GM20000 (cell line): ENCODE results near the gene IDH3G.

Experiments
- DNase-seq: peaks from one replicate; pipeline ENCODE4 v3.0.0; 2012; ENCODE audit warnings: low spot score
- CTCF ChIP-seq: IDR thresholded peaks from 2 replicates; pipeline ENCODE4 v1.5.1; 2012; ENCODE audit warnings: mild to moderate bottlenecking, control low read depth; ENCODE audit errors: extremely low read depth, missing control alignments

Gene IDH3G

GRCh38 chrX:153771415-153772315 lies 22.5 kb downstream of the IDH3G start:
- TF ChIP-seq CTCF: no peak
- DNase-seq: peak; percentile 11

GRCh38 chrX:153770601-153771414 lies 23.4 kb downstream of the IDH3G start:
- no peak for TF ChIP-seq CTCF

DNA sequence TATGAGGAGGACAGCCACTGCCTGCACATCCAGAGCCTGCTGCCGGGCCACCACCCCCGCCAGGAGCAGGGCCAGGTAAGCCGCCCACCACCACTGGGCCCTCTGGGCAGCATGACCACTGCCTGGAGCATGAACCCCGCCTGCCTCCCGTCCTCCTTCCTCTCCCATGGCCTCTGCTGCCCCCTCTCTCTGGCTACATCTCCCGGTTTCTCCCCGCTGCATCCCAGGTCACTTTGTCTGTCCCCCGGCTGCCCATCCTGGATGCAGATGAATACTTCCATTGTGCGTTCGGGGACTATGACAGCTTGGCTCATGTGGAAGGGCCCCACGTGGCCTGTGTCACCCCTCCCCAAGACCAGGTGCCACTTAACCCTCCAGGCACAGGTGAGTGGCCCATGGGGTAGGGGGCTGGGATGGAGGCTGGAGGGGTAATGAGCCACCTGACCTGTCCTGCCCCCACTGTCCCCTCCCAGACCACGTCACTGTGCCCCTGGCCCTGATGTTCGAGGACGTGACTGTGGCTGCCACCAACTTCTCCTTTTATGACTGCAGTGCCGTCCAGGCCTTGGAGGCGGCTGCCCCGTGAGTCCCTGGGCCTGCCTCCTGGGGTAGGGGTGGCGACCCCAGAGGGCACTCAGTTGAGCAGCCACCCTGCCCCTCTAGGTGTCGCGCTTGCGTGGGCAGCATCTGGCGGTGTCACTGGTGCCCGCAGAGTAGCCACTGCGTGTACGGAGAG lies 24.1 kb downstream of the IDH3G start:
- TF ChIP-seq CTCF: no peak

More at GRCh38 chrX:153770601-153771414, 23.4 kb downstream of the IDH3G start:
- DNase-seq: peak; percentile 5

GRCh38 chrX:153769158-153769864 lies 24.9 kb downstream of the IDH3G start:
- peak; percentile 2 for DNase-seq
- no peak for TF ChIP-seq CTCF

More for the DNA sequence above, 24.1 kb downstream of the IDH3G start:
- peak; percentile 10 for DNase-seq

DNA sequence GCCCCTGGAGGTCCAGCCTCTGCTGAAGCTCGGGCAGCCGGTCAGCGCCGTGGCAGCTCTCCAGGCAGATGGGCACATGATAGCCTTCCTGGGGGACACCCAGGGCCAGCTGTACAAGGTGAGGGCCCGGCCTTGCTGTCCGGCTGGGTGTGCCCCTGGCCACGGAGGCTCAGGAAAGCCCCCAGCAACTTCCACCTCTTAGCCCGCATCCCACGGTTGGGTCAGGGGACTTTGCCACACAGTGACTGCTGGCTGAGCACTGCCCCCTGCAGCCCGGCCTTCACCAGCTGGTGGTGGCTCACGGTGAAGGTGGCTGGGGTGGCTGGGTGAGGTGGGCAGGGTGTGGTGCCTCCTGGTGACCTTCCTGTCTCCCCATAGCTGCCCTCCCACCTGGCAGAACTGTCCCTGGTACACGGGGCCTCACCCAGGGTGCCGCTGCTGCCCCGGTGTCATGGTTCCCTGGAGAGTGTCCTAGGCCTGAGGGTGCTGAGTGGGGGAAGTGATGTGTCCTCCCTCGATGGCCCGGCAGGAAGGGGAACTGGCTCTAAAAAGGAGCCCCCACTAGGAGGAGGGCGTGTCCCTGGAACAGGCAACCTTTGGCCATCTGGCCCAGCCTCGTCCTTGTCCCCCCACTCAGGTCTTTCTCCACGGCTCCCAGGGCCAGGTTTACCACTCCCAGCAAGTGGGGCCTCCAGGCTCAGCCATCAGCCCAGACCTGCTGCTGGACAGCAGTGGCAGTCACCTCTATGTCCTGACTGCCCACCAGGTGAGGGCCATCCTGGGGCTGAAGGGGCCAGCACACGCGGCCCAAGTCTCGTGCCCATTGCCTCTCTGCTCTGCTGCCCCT lies 25.6 kb downstream of the IDH3G start:
- TF ChIP-seq CTCF: no peak
- peak; percentile 25 for DNase-seq

GRCh38 chrX:153767674-153768055 lies 26.5 kb downstream of the IDH3G start:
- peak; percentile 4 for DNase-seq
- TF ChIP-seq CTCF: no peak
